ENCODE measurements around the gene PTPRN2.

The PTPRN2 gene

DNA sequence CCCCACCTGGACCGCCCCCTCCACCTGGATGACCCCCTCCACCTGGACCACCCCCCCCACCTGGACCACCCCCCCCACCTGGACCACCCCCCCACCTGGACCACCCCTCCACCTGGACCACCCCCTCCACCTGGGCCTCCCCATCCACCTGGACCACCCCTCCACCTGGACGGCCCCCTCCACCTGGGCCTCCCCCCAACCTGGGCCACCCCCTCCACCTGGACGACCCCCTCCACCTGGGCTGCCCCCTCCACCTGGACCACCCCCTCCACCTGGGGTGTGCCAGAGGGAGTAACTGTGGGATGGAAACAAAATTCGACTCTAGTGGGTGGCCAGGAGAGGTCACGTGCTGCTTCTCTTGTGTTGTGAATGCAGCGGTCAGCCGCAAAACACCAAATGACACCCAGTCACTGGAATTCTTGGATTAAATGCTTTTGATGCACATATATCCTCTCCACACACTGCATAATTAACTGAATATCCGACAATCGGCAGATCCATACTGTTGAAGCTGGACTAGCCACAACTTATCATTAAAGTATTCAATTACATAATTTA, 316.7 kb downstream of the PTPRN2 start:
- DNase-seq (ENCODE audit: low spot score) = no peak
- in situ Hi-C loops (cut with MboI; ENCODE audit: low pct_unique_long_range_greater_than_20kb, low sequenced_read_pairs, unreplicated experiment) = no loop called here
- TF ChIP-seq, protein P1, sequence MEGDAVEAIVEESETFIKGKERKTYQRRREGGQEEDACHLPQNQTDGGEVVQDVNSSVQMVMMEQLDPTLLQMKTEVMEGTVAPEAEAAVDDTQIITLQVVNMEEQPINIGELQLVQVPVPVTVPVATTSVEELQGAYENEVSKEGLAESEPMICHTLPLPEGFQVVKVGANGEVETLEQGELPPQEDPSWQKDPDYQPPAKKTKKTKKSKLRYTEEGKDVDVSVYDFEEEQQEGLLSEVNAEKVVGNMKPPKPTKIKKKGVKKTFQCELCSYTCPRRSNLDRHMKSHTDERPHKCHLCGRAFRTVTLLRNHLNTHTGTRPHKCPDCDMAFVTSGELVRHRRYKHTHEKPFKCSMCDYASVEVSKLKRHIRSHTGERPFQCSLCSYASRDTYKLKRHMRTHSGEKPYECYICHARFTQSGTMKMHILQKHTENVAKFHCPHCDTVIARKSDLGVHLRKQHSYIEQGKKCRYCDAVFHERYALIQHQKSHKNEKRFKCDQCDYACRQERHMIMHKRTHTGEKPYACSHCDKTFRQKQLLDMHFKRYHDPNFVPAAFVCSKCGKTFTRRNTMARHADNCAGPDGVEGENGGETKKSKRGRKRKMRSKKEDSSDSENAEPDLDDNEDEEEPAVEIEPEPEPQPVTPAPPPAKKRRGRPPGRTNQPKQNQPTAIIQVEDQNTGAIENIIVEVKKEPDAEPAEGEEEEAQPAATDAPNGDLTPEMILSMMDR (IDR thresholded peaks at IDR 0.05; ENCODE audit: extremely low read depth, insufficient read depth, missing control alignments) = no peak

- in situ Hi-C loops (cut with MboI; ENCODE audit: low pct_unique_long_range_greater_than_20kb, low sequenced_read_pairs, unreplicated experiment) = no loop called here
- DNase-seq (ENCODE audit: low spot score) = no peak
- TF ChIP-seq, protein P1 (IDR thresholded peaks at IDR 0.05; ENCODE audit: extremely low read depth, insufficient read depth, missing control alignments) = no peak
Measured at GRCh38 chr7:158270106-158270775, 317.4 kb downstream of the PTPRN2 start.

GRCh38 chr7:158268816-158269535, 318.6 kb downstream of the PTPRN2 start:
- in situ Hi-C loops (cut with MboI; ENCODE audit: low pct_unique_long_range_greater_than_20kb, low sequenced_read_pairs, unreplicated experiment) = no loop called here
- DNase-seq (ENCODE audit: low spot score) = no peak
- TF ChIP-seq, protein P1 (IDR thresholded peaks at IDR 0.05; ENCODE audit: extremely low read depth, insufficient read depth, missing control alignments) = no peak

DNA sequence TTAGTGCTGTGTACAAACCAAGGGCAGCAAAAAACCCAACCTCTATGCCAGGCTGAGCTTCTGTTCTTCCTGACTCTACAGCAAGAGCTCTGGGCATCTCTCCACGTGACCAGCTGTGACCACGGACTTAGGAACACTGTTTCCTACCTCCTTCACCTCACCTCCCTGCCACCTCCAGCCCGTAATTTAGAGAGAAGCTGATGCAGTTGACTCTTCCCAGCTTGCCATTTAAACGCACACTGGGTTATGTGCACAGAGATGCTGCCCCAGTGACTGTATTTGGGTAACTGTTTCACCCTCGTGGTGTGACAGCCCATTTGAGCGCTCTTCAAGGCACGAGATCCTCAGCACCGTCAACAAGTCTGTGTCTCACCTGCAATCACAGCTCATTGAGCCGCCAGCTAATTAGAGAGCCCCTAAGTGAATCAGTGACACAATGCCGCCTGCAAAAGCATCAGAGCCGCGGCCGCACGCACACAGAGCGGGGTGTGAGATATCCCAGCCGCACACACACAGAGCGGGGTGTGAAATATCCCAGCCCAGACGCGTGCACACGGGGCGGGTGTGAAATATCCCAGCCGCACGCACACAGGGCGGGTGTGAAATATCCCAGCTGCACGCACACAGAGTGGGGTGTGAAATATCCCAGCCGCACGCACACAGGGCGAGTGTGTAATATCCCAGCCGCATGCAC, 319.7 kb downstream of the PTPRN2 start:
- no peak for DNase-seq (ENCODE audit: low spot score)
- in situ Hi-C loops (cut with MboI; ENCODE audit: low pct_unique_long_range_greater_than_20kb, low sequenced_read_pairs, unreplicated experiment) = no loop called here
- TF ChIP-seq, protein P1 (IDR thresholded peaks at IDR 0.05; ENCODE audit: extremely low read depth, insufficient read depth, missing control alignments) = no peak

GRCh38 chr7:158266817-158267741, 320.5 kb downstream of the PTPRN2 start:
- in situ Hi-C loops (cut with MboI; ENCODE audit: low pct_unique_long_range_greater_than_20kb, low sequenced_read_pairs, unreplicated experiment) = no loop called here
- no peak for DNase-seq (ENCODE audit: low spot score)
- TF ChIP-seq, protein P1 (IDR thresholded peaks at IDR 0.05; ENCODE audit: extremely low read depth, insufficient read depth, missing control alignments) = no peak
